ENCODE data around the gene TLE2. TPM values are rescaled to one million over a fixed set of nuclear protein-coding genes. Genes with fewer than 3 reads are reported as not detected.

The TLE2 gene
- total RNA-seq, 1 donor from 2014 or later = 23.3 TPM

GRCh38 chr19:3058009-3058820 lies 29.1 kb upstream of the TLE2 start:
- TF ChIP-seq CTCF (IDR thresholded peaks at IDR 0.05; ENCODE audit: insufficient read depth, low read length, poor library complexity, severe bottlenecking) = no peak
- Histone ChIP-seq H3K4me3 (ENCODE audit: low read depth, low read length) (no peak overlapping the region), H3K27me3 (ENCODE audit: control insufficient read depth, insufficient read depth, low read length) (no peaks in the 10 kb centered on the region), H3K36me3 (ENCODE audit: control insufficient read depth, insufficient read depth, low read length) (peaks cover 5% of the 10 kb centered on the region)
- DNase-seq (ENCODE audit: low read depth) = no peak

GRCh38 chr19:3057275-3057714 lies 28.2 kb upstream of the TLE2 start:
- peaks cover 5% of the 10 kb centered on the region for H3K36me3 ChIP-seq (ENCODE audit: control insufficient read depth, insufficient read depth, low read length)
- no peak for DNase-seq (ENCODE audit: low read depth)
- H3K4me3 ChIP-seq (ENCODE audit: low read depth, low read length) = no peak overlapping the region
- no peak for TF ChIP-seq CTCF (IDR thresholded peaks at IDR 0.05; ENCODE audit: insufficient read depth, low read length, poor library complexity, severe bottlenecking)
- H3K27me3 ChIP-seq (ENCODE audit: control insufficient read depth, insufficient read depth, low read length) = no peaks in the 10 kb centered on the region

DNA sequence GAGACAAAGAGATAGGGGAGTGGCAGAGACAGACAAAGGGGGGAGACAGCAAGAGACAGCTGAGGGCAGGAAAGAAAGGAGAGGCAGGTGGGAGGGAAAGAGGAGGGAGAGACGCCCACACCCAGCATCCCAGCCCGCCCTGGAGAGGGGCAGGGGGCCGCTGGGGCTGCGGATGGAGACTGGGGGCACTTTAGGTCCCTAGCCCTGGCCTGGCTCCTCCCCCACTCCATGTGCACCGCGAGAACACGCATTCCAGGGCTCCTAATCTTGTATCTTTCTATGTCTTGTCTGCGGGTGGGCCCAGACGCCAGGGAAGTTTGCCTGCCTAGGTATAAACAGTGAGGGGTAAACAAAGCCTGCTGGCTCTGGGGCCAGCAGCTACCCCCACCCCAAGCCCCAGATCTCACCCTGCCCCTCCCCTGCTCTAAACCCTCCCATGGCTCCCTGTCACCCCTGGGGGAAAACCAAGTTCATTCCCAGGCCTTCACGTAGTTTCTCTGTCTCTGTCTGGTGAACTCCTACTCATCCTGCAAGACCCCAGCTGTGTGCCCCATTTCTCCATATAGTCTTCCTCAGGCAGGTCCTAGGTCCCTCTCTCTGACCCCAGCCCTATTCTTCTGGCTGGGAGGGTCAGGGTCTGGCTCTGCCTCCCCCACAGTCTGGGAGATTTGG lies 27.5 kb upstream of the TLE2 start:
- Histone ChIP-seq H3K27me3 (ENCODE audit: control insufficient read depth, insufficient read depth, low read length) (no peaks in the 10 kb centered on the region), H3K36me3 (ENCODE audit: control insufficient read depth, insufficient read depth, low read length) (peaks cover 5% of the 10 kb centered on the region)

GRCh38 chr19:3055741-3056416 lies 26.8 kb upstream of the TLE2 start:
- no peak for DNase-seq (ENCODE audit: low read depth)
- Histone ChIP-seq H3K27me3 (ENCODE audit: control insufficient read depth, insufficient read depth, low read length) (no peaks in the 10 kb centered on the region), H3K4me3 (ENCODE audit: low read depth, low read length) (no peak overlapping the region), H3K36me3 (ENCODE audit: control insufficient read depth, insufficient read depth, low read length) (peaks cover 5% of the 10 kb centered on the region)
- no peak for TF ChIP-seq CTCF (IDR thresholded peaks at IDR 0.05; ENCODE audit: insufficient read depth, low read length, poor library complexity, severe bottlenecking)

More for the DNA sequence above, 27.5 kb upstream of the TLE2 start:
- no peak for TF ChIP-seq CTCF (IDR thresholded peaks at IDR 0.05; ENCODE audit: insufficient read depth, low read length, poor library complexity, severe bottlenecking)
- no peak overlapping the region for H3K4me3 ChIP-seq (ENCODE audit: low read depth, low read length)
- DNase-seq (ENCODE audit: low read depth) = no peak

DNA sequence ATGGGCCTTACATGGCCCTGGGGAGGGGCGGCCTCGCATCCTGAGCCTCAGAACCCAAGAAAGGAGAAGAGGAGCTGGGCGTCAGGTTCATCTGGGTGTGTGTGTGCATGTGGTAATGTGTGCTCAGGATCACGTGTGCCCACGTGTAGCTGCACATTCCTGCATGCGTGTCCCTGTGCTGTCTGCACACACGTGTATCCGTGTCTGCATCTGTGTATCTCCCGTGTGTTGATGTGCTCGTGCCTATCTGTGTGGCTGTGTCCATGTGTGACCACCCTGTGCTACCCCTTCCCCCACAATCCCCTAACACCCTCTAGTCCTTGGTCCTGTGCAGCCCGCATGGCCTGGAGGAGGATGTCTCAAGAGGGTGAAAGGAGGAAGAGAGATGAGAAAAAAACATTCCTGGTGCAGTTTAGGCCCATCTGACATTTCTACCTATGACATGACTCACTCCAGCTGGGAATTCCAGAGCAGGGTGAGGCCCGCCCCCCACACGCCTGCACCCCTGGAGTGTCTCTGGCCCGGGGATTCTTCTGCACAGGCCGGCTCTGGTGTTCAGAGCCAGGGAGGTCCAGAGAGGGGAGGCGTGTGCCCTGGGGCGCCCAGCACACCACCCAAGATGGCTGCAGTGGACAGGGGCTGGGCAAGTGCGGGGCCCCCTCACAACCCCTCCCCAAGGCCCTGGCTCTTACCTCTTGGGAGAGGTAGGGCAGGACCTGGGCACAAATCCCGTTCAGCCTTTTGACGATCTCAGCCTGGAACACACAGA lies 26.1 kb upstream of the TLE2 start:
- no peak for TF ChIP-seq CTCF (IDR thresholded peaks at IDR 0.05; ENCODE audit: insufficient read depth, low read length, poor library complexity, severe bottlenecking)
- no peak for DNase-seq (ENCODE audit: low read depth)
- Histone ChIP-seq H3K36me3 (ENCODE audit: control insufficient read depth, insufficient read depth, low read length) (peaks cover 5% of the 10 kb centered on the region), H3K27me3 (ENCODE audit: control insufficient read depth, insufficient read depth, low read length) (no peaks in the 10 kb centered on the region), H3K4me3 (ENCODE audit: low read depth, low read length) (no peak overlapping the region)

Data from kidney epithelial cell (primary cell).